GM12878 (cell line): ENCODE data around the gene REPIN1. TPM values are rescaled to one million over a fixed set of nuclear protein-coding genes. Genes with fewer than 3 reads are reported as not detected.

Source experiments
- GABPA ChIP-seq: IDR thresholded peaks from 2 replicates; pipeline ENCODE4 v1.6.1; 2014; ENCODE audit warnings: antibody characterized with exemption, low read depth, mild to moderate bottlenecking, inconsistent platforms
- MEF2A ChIP-seq: IDR thresholded peaks from 2 replicates; pipeline ENCODE4 v1.6.1; 2011; ENCODE audit warnings: low read depth, mild to moderate bottlenecking, low read length, moderate library complexity; ENCODE audit not compliant: insufficient read depth
- MYB ChIP-seq: fragments of 150-350 bp; IDR thresholded peaks from 2 replicates; pipeline ENCODE4 v1.6.1; 2014; ENCODE audit warnings: mild to moderate bottlenecking, low read depth, low read length, borderline replicate concordance
- RAD21 ChIP-seq: IDR thresholded peaks from 2 replicates; pipeline ENCODE4 v1.6.1; 2011; ENCODE audit warnings: mild to moderate bottlenecking, low read depth, low read length, moderate library complexity; ENCODE audit not compliant: insufficient read depth
- RELA ChIP-seq: fragments of 450-650 bp; IDR thresholded peaks from 2 replicates; pipeline ENCODE4 v1.8.0; 2014; ENCODE audit warnings: borderline replicate concordance; ENCODE audit not compliant: partially characterized antibody
- SMAD5 ChIP-seq: IDR thresholded peaks from 2 replicates; pipeline ENCODE4 v1.6.1; 2016; ENCODE audit warnings: antibody characterized with exemption, low read depth
- SPI1 ChIP-seq: IDR thresholded peaks from 2 replicates; pipeline ENCODE4 v1.6.1; 2011; ENCODE audit warnings: low read depth, mild to moderate bottlenecking, low read length, moderate library complexity, borderline replicate concordance; ENCODE audit not compliant: insufficient read depth
- SREBF1 ChIP-seq: IDR thresholded peaks from 2 replicates; pipeline ENCODE4 v1.6.1; 2012; ENCODE audit warnings: mild to moderate bottlenecking, low read length
- TCF7 ChIP-seq: IDR thresholded peaks from 2 replicates; pipeline ENCODE4 v1.6.1; 2014; ENCODE audit warnings: antibody characterized with exemption, borderline replicate concordance
- ZBED1 ChIP-seq: IDR thresholded peaks from 2 replicates; pipeline ENCODE4 v1.6.1; 2016; ENCODE audit warnings: borderline replicate concordance
- polyA plus RNA-seq, 11 experiments: library from polyadenylated mRNA; depleted of rRNA in 4 of 11; unstranded in 6 of 11; stranded (reverse) in 5 of 11; fragments of >200 nt; fragmentation: Nextera tagmentation in 4 of 11; fragmentation: Illumina TruSeq in 1 of 11; extraction: Ambion mirVana in 4 of 11; extraction: Trizol in 1 of 11; gene quantifications; 1 replicate in 1 of 11; 2 replicates in 10 of 11; pipeline versions ENCODE4 v1.2.1 to v1.2.3, GENCODE V29; 2011 to 2016; ENCODE audit warnings: inconsistent platforms in 2 of 11, missing spikeins in 2 of 11, low read depth in 1 of 11
- total RNA-seq, 4 experiments: library from RNA; depleted of rRNA in 3 of 4; stranded (reverse); fragments of >200 nt in 3 of 4; fragmentation: Illumina TruSeq in 1 of 4; extraction: Trizol in 1 of 4; gene quantifications; 2 replicates each; pipeline versions ENCODE4 v1.2.1 to v1.2.3, GENCODE V29; 2013 to 2021
- TF ChIP-seq, protein P1 (sequence below): fragments of 450-650 bp; formaldehyde crosslinking; IDR thresholded peaks from 2 replicates; pipeline ENCODE4 v1.4.0; 2020; ENCODE audit warnings: mild to moderate bottlenecking, moderate library complexity
- TF ChIP-seq, protein P2 (sequence below): fragments of 450-650 bp; formaldehyde crosslinking; IDR thresholded peaks from 2 replicates; pipeline ENCODE4 v1.4.0; 2022; ENCODE audit warnings: mild to moderate bottlenecking, moderate library complexity
- TF ChIP-seq, protein P3 (sequence below): IDR thresholded peaks from 2 replicates; pipeline ENCODE4 v1.6.1; 2011; ENCODE audit warnings: borderline replicate concordance, low read depth, mild to moderate bottlenecking, moderate library complexity, low read length; ENCODE audit not compliant: insufficient read depth, poor library complexity, severe bottlenecking
- TF ChIP-seq, protein P4 (sequence below): IDR thresholded peaks from 2 replicates; pipeline ENCODE4 v1.6.1; 2012; ENCODE audit warnings: low read depth, low read length, improper control_type of control experiment
- TF ChIP-seq, protein P5 (sequence below): fragments of 450-650 bp; IDR thresholded peaks from 2 replicates; pipeline ENCODE4 v1.6.1; 2016; ENCODE audit warnings: mild to moderate bottlenecking, moderate library complexity, borderline replicate concordance

REPIN1 gene
- total and polyA plus RNA-seq, 10 of the 15 experiments (the other 5 are each of a cell fraction or from before 2014, with no cell fraction given), result 5.1 to 172 (median 76.9) TPM

DNA sequence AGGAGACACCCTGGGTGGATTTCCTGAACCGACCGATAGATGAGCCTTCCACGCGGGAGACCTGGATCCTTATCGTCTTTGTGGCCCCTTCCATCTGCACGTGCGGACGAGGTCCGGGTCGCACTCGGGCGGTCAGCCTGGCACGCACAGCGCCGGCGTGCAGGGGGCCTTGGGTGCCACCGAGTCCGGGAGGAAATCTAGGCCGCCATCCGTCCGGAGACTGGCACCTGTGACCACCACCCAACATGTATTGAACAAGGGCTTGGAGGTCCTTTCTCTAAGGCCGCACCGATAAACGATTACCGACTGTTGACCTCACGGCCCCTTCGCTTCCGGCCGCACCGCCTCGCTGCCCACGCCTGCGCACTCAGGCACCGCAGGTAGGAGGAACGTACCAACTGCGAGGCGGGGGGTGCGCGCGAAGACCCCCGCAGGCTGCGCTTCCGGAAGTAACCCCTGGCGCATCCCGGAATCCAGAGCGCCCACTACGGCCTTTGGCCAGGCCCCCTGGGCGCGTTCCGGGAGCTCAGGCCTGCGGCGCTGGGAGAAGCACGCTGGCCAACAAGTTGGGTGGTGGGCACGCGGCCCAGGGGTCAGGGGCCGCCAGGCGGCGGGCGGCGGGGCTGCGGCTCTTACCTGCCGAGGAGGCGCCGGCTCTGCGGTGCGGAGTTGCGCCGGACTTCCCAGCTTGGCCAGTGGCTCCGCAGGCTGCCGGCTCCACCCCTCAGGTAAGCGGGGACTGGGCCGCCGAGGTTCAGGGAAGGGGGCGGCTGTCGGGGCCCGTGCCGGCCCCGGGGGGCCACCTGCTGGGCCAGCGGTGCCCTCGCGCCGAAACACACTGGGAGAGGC, 45.6 kb upstream of the REPIN1 start, which contains the start of the genes ACTR3C and LRRC61 (continued):
- TF ChIP-seq, protein P1, sequence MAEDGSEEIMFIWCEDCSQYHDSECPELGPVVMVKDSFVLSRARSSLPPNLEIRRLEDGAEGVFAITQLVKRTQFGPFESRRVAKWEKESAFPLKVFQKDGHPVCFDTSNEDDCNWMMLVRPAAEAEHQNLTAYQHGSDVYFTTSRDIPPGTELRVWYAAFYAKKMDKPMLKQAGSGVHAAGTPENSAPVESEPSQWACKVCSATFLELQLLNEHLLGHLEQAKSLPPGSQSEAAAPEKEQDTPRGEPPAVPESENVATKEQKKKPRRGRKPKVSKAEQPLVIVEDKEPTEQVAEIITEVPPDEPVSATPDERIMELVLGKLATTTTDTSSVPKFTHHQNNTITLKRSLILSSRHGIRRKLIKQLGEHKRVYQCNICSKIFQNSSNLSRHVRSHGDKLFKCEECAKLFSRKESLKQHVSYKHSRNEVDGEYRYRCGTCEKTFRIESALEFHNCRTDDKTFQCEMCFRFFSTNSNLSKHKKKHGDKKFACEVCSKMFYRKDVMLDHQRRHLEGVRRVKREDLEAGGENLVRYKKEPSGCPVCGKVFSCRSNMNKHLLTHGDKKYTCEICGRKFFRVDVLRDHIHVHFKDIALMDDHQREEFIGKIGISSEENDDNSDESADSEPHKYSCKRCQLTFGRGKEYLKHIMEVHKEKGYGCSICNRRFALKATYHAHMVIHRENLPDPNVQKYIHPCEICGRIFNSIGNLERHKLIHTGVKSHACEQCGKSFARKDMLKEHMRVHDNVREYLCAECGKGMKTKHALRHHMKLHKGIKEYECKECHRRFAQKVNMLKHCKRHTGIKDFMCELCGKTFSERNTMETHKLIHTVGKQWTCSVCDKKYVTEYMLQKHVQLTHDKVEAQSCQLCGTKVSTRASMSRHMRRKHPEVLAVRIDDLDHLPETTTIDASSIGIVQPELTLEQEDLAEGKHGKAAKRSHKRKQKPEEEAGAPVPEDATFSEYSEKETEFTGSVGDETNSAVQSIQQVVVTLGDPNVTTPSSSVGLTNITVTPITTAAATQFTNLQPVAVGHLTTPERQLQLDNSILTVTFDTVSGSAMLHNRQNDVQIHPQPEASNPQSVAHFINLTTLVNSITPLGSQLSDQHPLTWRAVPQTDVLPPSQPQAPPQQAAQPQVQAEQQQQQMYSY (CRISPR knock-in tag), result no peak
- TF ChIP-seq SREBF1 (peak; percentile 57; the same call in 1 of the 2 replicates), TCF7 (no peak), GABPA (0 out of 2 replicates have a peak, but pooled peaks have one; percentile 30), ZBED1 (peak; percentile 66; the same call in 1 of the 2 replicates), MEF2A (no peak), MYB (no peak), RAD21 (peak; percentile 15; the same call in 1 of the 2 replicates), SPI1 (no peak), SMAD5 (peak; percentile 85), RELA (peak; percentile 28)
- TF ChIP-seq, protein P2, sequence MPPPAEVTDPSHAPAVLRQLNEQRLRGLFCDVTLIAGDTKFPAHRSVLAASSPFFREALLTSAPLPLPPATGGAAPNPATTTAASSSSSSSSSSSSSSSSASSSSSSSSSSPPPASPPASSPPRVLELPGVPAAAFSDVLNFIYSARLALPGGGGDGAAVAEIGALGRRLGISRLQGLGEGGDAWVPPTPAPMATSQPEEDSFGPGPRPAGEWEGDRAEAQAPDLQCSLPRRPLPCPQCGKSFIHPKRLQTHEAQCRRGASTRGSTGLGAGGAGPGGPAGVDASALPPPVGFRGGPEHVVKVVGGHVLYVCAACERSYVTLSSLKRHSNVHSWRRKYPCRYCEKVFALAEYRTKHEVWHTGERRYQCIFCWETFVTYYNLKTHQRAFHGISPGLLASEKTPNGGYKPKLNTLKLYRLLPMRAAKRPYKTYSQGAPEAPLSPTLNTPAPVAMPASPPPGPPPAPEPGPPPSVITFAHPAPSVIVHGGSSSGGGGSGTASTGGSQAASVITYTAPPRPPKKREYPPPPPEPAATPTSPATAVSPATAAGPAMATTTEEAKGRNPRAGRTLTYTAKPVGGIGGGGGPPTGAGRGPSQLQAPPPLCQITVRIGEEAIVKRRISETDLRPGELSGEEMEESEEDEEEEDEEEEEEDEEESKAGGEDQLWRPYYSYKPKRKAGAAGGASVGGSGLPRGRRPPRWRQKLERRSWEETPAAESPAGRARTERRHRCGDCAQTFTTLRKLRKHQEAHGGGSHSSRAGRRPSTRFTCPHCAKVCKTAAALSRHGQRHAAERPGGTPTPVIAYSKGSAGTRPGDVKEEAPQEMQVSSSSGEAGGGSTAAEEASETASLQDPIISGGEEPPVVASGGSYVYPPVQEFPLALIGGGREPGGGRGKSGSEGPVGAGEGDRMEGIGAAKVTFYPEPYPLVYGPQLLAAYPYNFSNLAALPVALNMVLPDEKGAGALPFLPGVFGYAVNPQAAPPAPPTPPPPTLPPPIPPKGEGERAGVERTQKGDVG, result no peak
- TF ChIP-seq, protein P3, sequence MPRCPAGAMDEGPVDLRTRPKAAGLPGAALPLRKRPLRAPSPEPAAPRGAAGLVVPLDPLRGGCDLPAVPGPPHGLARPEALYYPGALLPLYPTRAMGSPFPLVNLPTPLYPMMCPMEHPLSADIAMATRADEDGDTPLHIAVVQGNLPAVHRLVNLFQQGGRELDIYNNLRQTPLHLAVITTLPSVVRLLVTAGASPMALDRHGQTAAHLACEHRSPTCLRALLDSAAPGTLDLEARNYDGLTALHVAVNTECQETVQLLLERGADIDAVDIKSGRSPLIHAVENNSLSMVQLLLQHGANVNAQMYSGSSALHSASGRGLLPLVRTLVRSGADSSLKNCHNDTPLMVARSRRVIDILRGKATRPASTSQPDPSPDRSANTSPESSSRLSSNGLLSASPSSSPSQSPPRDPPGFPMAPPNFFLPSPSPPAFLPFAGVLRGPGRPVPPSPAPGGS, result no peak
- TF ChIP-seq, protein P4, sequence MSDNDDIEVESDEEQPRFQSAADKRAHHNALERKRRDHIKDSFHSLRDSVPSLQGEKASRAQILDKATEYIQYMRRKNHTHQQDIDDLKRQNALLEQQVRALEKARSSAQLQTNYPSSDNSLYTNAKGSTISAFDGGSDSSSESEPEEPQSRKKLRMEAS, result 0 out of 2 replicates have a peak, but pooled peaks have one; percentile 40
- TF ChIP-seq, protein P5, sequence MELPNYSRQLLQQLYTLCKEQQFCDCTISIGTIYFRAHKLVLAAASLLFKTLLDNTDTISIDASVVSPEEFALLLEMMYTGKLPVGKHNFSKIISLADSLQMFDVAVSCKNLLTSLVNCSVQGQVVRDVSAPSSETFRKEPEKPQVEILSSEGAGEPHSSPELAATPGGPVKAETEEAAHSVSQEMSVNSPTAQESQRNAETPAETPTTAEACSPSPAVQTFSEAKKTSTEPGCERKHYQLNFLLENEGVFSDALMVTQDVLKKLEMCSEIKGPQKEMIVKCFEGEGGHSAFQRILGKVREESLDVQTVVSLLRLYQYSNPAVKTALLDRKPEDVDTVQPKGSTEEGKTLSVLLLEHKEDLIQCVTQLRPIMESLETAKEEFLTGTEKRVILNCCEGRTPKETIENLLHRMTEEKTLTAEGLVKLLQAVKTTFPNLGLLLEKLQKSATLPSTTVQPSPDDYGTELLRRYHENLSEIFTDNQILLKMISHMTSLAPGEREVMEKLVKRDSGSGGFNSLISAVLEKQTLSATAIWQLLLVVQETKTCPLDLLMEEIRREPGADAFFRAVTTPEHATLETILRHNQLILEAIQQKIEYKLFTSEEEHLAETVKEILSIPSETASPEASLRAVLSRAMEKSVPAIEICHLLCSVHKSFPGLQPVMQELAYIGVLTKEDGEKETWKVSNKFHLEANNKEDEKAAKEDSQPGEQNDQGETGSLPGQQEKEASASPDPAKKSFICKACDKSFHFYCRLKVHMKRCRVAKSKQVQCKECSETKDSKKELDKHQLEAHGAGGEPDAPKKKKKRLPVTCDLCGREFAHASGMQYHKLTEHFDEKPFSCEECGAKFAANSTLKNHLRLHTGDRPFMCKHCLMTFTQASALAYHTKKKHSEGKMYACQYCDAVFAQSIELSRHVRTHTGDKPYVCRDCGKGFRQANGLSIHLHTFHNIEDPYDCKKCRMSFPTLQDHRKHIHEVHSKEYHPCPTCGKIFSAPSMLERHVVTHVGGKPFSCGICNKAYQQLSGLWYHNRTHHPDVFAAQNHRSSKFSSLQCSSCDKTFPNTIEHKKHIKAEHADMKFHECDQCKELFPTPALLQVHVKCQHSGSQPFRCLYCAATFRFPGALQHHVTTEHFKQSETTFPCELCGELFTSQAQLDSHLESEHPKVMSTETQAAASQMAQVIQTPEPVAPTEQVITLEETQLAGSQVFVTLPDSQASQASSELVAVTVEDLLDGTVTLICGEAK, result 0 out of 2 replicates have a peak, but pooled peaks have one; percentile 53
